BJ (cell line): ENCODE data around the gene SHOC2. TPM values are rescaled to one million over a fixed set of nuclear protein-coding genes. Genes with fewer than 3 reads are reported as not detected.
A peak's percentile ranks its signal among the peaks of the same experiment; 100 is the strongest.

Experiments used
- CTCF ChIA-PET: fragments of 350-600 bp; formaldehyde crosslinking; extraction: SDS; loops from one replicate; lab custom pipeline; 2021; ENCODE audit warnings: antibody characterized with exemption, inconsistent platforms; lab: Yijun Ruan, JAX
- POLR2A ChIA-PET: fragments of 300-600 bp; sonication (Branson Sonifier 250); formaldehyde crosslinking; extraction: SDS; loops from one replicate; lab custom pipeline; 2021; ENCODE audit warnings: antibody characterized with exemption; lab: Charles Lee
- DNase-seq: peaks from one replicate; pipeline ENCODE4 v3.0.0-alpha.2; 2011; ENCODE audit warnings: low read depth
- H3K27me3 ChIP-seq: 2 replicates; pipeline ENCODE4 v1.6.0; 2011; ENCODE audit warnings: low read length; ENCODE audit not compliant: control insufficient read depth, insufficient read depth
- H3K36me3 ChIP-seq: 2 replicates; pipeline ENCODE4 v1.5.1; 2011; ENCODE audit warnings: low read length; ENCODE audit not compliant: control insufficient read depth, insufficient read depth
- H3K4me3 ChIP-seq: 2 replicates; pipeline ENCODE4 v1.5.1; 2011; ENCODE audit warnings: low read depth, mild to moderate bottlenecking, control low read depth, low read length
- CTCF ChIP-seq: IDR thresholded peaks from 2 replicates; pipeline ENCODE4 v1.5.1; 2011; ENCODE audit warnings: low read depth, mild to moderate bottlenecking, control low read depth, inconsistent platforms, low read length, moderate library complexity; ENCODE audit not compliant: insufficient read depth
- polyA plus RNA-seq: library from polyadenylated mRNA; depleted of rRNA; stranded (reverse); fragments of >200 nt; gene quantifications from 2 replicates; pipeline ENCODE4 v1.2.3, GENCODE V29; 2011

The SHOC2 gene
- polyA plus RNA-seq, 1 experiment = 14.7 TPM

GRCh38 chr10:110919971-110920881 is 822 bp downstream of the SHOC2 start:
- TF ChIP-seq CTCF = no peak
- Histone ChIP-seq H3K36me3 (no peaks in the 10 kb centered on the region), H3K27me3 (no peaks in the 10 kb centered on the region), H3K4me3 (peak overlapping the region; percentile 77)
- ChIA-PET CTCF (interaction anchor here (0.7 to 2.0 kb wide), 3 partner anchors 11 to 783 kb away, joined by 3 to 4 read pairs (median 4); no protein-coding TSS in a partner anchor), POLR2A (no interaction called here)
- no peak for DNase-seq

GRCh38 chr10:110923856-110924493 is 4.6 kb downstream of the SHOC2 start:
- no peaks in the 10 kb centered on the region for H3K27me3 ChIP-seq
- TF ChIP-seq CTCF = no peak
- DNase-seq = no peak
- no peak overlapping the region for H3K4me3 ChIP-seq
- POLR2A ChIA-PET = no interaction called here
- H3K36me3 ChIP-seq = no peaks in the 10 kb centered on the region
- CTCF ChIA-PET = no interaction called here

GRCh38 chr10:110927461-110927860 is 8.1 kb downstream of the SHOC2 start:
- POLR2A ChIA-PET = no interaction called here
- CTCF ChIA-PET = no interaction called here
- H3K36me3 ChIP-seq = no peaks in the 10 kb centered on the region
- TF ChIP-seq CTCF = no peak
- H3K27me3 ChIP-seq = no peaks in the 10 kb centered on the region
- DNase-seq = no peak
- H3K4me3 ChIP-seq = no peak overlapping the region

GRCh38 chr10:110931769-110932381 is 12.5 kb downstream of the SHOC2 start:
- TF ChIP-seq CTCF = no peak
- Histone ChIP-seq H3K4me3 (no peak overlapping the region), H3K36me3 (no peaks in the 10 kb centered on the region), H3K27me3 (no peaks in the 10 kb centered on the region)
- POLR2A ChIA-PET = no interaction called here
- DNase-seq = no peak
- CTCF ChIA-PET = interaction anchor here (1.6 kb wide), 1 partner anchor 13 kb away, joined by 4 read pairs; the partner anchor contains the start of genes BBIP1 and SHOC2
